Activated T-helper 1 cell treated with anti-CD3 and anti-CD28 coated beads, Interleukin-2, amount 50 U/mL, for 16 hours (primary cell): Measurements from ENCODE around the gene SMC6.
A peak's percentile ranks its signal among the peaks of the same experiment; 100 is the strongest.

Experiments
- DNase-seq, 2 donors: peaks; one replicate each; pipeline ENCODE4 v3.0.0-alpha.2; 2020; ENCODE audit warnings: low read depth in 1 of 2, low spot score in 1 of 2

SMC6 gene

GRCh38 chr2:17753803-17754663, at the start of gene SMC6, which contains the start of gene GEN1:
TSS of gene SMC6 (minus strand) at chr2:17753810. CDS start at chr2:17745946, 7,864 bp downstream.
TSS of gene GEN1 (plus strand) at chr2:17754138. CDS start at chr2:17759944, 5,806 bp downstream.
- DNase-seq = peak; percentile 80 to 87

- DNase-seq = no peak
Measured at GRCh38 chr2:17800693-17801458, 47.3 kb upstream of the SMC6 start.

GRCh38 chr2:17800219-17800618, 46.6 kb upstream of the SMC6 start:
- no peak for DNase-seq

- no peak for DNase-seq
Measured at GRCh38 chr2:17799301-17800120, 45.9 kb upstream of the SMC6 start.

GRCh38 chr2:17798338-17798737, 44.7 kb upstream of the SMC6 start:
- DNase-seq = no peak

- DNase-seq = no peak
Measured at GRCh38 chr2:17795309-17795708, 41.7 kb upstream of the SMC6 start.

GRCh38 chr2:17793803-17794354, 40.3 kb upstream of the SMC6 start:
- DNase-seq = no peak

GRCh38 chr2:17793296-17793695, 39.7 kb upstream of the SMC6 start:
- DNase-seq = no peak

- no peak for DNase-seq
Measured at GRCh38 chr2:17792515-17792914, 38.9 kb upstream of the SMC6 start.

- DNase-seq = no peak
Measured at GRCh38 chr2:17791817-17792130, 38.2 kb upstream of the SMC6 start.

- no peak for DNase-seq
Measured at GRCh38 chr2:17791121-17791816, 37.7 kb upstream of the SMC6 start.

- DNase-seq = no peak
Measured at GRCh38 chr2:17790536-17790935, 36.9 kb upstream of the SMC6 start.

- DNase-seq = no peak
Measured at GRCh38 chr2:17788773-17789172, 35.2 kb upstream of the SMC6 start.

- no peak for DNase-seq
Measured at GRCh38 chr2:17786727-17787126, 33.1 kb upstream of the SMC6 start.

- no peak for DNase-seq
Measured at GRCh38 chr2:17781482-17781881, 27.9 kb upstream of the SMC6 start.

GRCh38 chr2:17780546-17780945, 26.9 kb upstream of the SMC6 start:
- DNase-seq = no peak

- DNase-seq = no peak
Measured at GRCh38 chr2:17772532-17772931, 18.9 kb upstream of the SMC6 start.

- no peak for DNase-seq
Measured at GRCh38 chr2:17771956-17772355, 18.3 kb upstream of the SMC6 start.

GRCh38 chr2:17768894-17769293, 15.3 kb upstream of the SMC6 start:
- DNase-seq = no peak

GRCh38 chr2:17765398-17765797, 11.8 kb upstream of the SMC6 start:
- DNase-seq = no peak
